Hindlimb muscle (tissue), 1 donor: ENCODE data around the gene CEACAM5. TPM values are rescaled to one million over a fixed set of nuclear protein-coding genes. Genes with fewer than 3 reads are reported as not detected.

ENCODE experiments used
- DNase-seq: peaks from one replicate; pipeline ENCODE4 v3.0.0-alpha.2; 2013
- polyA plus RNA-seq: library from polyadenylated mRNA; unstranded; fragments of 120-200 nt; gene quantifications from one replicate; pipeline ENCODE4 v1.2.1, GENCODE V29; 2013; ENCODE audit not compliant: insufficient read length

CEACAM5 gene
- polyA plus RNA-seq = not detected

DNA sequence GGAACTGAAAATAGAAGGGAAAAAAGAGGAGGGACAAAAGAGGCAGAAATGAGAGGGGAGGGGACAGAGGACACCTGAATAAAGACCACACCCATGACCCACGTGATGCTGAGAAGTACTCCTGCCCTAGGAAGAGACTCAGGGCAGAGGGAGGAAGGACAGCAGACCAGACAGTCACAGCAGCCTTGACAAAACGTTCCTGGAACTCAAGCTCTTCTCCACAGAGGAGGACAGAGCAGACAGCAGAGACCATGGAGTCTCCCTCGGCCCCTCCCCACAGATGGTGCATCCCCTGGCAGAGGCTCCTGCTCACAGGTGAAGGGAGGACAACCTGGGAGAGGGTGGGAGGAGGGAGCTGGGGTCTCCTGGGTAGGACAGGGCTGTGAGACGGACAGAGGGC lies at the start of gene CEACAM5:
Gene CEACAM5, plus strand, starts transcription at position 146 of the 400 bp plus-strand sequence. Its CDS starts 106 bp downstream, at position 252.
- no peak for DNase-seq

DNA sequence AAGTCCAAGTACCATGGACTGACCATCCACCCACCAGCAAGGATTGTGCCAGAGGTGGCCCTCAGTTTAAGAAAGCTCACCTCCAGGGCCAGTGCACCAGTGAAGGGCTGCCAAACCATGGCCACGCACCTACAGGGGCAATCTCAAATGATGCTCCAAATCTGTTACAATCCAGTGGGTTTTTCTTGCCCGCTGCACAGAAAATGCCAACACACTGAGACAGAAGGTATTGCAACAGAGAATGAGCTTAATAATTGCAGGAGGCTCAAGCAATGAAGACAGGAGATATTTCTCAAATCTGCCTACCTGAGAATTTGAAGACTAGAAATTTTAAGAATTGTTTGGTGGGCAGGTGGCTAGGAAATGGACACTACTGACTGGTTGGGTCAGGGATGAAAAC lies 42.4 kb upstream of the CEACAM5 start:
- DNase-seq = no peak

DNA sequence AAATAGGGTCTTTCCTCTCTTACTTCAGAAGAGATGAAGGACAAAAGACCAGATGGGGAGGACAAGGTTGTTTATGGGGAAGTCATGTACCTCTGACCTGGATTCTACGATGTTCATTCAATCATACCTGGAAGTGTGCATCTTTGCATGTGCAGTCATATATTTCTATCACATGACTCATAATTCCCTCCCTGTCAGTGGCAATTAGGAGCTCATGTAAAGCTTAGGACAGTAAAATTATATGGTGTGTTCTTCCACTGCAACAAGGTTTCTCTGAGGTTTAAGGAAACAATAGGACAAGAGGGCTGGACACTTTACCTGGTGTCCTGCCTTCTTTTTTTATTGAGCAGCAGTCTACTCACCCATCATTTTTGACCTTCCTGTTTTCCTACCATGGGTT lies 40.1 kb upstream of the CEACAM5 start:
- no peak for DNase-seq

DNA sequence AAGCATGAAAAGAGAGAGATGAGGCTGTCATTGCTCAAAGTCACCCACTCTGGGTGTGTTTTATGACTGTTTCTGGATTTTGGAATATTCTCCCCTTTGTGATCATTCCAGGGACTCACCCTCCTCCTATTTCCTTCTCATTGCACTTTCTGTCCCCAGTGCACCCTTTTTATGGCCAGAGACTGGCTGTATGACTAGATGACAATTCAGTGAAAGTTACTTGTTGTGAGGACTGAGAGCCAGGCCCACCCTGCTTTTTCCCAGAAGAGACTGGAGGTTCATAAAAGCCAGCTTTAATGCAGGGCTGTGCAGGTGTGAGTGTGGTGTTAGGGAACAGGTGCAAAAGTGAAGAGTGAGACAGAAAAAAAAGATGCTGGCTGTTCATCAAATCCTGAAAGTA lies 37.7 kb upstream of the CEACAM5 start:
- DNase-seq = no peak

DNA sequence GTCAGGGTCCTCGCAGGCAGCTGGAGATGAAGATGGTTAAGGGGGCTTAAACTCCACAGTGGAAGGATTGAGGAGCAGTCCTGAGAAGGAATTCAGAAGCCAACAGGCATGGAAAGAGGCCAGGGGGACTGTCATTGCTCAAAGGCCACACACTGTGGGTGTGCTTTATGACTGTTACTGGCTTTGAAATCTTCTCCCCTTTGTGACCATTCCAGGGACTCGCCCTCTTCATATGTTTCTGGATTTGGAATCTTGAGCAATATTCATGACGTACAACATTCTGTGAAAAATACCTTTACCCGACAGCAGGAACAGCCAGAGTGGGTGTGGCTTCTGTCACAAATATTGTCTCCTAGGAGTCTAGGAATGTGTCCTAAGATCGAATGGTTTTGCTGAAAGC lies 36.9 kb upstream of the CEACAM5 start:
- no peak for DNase-seq

DNA sequence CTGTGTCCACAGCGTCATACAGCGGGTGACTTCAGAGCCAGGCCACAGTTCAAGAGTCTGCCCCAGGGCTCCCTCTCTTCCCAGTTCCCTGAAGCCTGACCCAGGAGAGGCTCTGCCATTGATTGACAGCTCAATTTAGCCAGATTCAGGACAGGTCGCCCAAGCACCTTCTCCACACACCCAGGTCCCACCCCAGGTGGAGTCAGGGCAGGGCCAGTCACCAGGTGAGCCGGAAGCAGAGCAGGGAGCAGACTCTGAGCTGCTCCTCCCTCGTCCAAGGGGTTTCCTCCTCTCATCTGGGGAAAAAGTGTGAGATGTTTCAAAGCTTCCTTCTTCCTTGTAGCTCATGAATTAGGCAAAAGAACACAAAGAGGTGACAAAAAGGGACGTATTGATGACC lies 26.0 kb upstream of the CEACAM5 start:
- no peak for DNase-seq

DNA sequence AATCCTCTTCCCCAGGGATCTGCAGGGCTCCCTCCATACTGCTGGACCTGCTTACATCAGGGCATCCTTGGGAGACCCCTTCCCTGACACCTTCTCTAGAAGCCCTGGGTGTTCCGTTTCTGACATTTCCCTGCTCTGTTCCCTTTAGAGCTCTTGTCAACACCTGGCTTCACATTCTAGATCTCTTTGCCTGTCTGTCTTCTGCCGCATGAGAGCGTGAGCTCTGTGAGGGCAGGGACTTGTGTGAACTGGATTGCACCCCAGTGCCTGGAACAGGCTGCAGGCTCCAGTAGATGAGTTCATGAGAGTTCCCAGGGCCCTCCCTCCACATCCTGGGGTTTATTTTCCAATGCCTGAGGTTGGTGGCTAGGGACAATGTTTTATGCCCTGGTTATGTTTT lies 21.0 kb upstream of the CEACAM5 start:
- no peak for DNase-seq

DNA sequence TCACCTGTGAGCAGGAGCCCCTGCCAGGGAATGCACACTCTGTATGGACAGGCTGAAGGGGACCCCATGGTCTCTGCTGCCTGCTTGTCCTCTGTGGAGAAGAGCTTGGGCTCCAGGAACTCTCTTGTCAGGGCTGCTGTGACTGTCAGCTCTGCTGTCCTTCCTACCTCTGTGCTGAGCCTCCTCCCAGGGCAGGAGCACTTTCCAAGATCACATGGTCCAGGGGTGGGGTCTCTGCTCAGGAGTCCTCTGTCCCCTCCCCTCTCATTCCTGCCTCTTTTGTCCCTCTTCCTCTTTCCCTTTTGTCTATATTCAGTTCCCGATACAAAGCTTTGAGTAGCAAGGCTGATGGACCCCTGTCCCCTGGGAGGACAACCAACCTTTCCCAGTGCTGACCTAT lies 20.3 kb upstream of the CEACAM5 start, which contains the start of gene CEACAM7:
Gene CEACAM7, minus strand, starts transcription at position 173 of the 400 bp plus-strand sequence. Its CDS starts 105 bp downstream, at position 68.
- no peak for DNase-seq

DNA sequence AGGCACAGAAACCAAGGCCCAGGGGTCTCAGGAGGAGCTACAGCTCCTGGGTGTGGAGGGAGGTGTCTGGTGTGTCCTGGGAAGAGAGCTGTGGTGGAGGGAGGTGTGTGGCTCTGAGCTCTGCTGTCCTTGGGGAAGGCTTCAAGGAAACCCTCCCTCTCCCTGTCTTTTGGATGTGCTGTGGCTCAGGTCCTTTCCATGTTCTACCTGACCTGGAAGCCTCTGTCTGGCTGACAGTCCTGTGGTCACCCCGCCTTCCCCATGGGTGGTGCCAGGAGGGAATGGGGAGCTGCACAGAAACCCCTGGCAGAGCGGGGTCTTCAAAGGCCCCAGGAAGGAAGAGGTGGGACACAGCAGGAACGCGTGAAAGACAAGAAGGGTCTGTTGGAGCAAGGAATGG lies 19.7 kb upstream of the CEACAM5 start:
- DNase-seq = no peak

DNA sequence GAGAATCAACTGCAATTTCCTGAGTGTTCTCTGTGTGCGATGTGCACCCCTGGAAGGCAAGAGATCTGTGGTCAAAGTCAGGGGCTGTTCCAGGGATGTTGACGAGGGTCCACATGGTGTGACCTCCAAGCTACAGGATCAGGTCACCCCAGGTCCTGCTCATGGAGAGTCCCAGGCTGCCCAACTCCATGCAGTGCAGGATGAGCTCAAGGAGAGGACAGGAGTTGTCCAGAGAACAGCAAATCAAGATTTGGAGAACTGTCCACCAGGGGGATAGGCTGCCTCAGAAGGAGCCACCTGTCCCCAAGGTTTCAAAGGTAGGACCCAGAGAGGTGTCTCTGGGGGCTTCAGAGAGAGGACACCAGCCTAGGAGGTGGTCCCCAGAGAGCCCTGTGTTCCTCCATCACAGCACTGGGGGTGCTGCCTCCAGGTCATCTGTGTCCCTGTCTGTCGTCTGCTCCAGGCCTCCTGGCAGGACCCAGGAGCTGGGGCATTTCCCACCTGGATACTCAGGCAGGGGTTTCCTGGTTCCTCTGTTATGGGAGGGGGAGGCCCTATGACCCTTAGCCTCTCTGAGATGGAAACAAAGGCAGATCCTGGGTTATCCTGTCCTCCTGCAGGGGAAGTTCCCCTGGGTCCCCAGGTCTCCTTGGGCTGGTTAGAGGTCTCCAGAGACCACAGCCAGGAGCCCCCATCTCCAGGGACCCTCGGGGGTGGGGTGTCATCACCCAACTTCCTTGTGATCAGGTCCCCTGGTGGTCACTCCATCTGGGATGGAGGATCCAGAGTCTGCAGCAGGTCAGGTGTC lies 18.2 kb upstream of the CEACAM5 start:
- DNase-seq = no peak

DNA sequence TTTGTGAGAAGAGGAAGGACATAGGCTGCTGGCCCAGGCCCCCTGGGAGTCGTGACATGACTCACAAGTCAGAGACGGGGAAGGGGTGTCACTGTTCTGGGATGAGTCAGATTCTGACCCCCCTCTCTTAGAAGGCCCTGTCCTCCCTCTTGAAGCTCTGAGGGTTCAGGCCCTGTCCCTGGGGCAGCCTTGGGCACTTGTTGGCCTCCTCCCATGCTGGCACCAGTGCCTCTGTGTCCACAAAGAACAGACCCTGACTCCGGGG lies 17.7 kb upstream of the CEACAM5 start:
- no peak for DNase-seq

DNA sequence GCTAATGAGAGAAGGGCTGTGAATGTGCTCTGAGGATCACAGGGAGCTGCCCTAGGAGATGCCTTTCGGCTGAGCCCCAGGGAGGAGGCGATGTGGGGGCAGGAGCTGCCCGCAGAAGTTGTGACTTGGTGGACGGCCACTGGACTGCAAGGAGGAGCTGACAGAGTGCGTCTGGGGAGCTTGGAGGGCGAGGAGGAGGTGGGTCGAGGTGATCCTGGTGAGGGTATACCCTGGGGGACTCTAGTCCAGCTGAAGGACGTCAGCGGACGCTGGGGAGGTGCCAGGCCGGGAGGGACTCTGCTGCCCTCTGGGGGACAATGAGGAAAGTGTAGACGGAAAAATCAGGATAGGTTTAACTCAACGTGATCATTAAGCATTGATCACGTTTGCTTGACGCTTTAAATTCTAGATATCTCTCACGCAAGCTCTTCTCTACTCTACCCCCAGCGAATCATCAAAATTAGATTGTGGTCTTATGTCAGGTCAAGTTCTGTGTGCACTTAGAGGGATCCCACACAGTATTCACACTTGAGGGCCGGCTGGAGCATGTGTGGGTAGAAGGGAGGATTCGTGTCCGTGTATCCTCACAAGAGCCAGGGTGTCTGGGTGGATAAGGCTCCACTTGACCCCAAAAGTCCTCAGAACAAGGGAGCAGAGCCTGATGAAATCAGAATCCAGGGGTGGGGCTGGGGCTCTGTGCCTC lies 17.0 kb upstream of the CEACAM5 start:
- no peak for DNase-seq

DNA sequence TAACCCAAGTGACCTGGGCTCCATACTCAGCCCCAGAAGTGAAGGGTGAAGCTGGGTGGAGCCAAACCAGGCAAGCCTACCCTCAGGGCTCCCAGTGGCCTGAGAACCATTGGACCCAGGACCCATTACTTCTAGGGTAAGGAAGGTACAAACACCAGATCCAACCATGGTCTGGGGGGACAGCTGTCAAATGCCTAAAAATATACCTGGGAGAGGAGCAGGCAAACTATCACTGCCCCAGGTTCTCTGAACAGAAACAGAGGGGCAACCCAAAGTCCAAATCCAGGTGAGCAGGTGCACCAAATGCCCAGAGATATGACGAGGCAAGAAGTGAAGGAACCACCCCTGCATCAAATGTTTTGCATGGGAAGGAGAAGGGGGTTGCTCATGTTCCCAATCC lies 14.2 kb upstream of the CEACAM5 start:
- no peak for DNase-seq

DNA sequence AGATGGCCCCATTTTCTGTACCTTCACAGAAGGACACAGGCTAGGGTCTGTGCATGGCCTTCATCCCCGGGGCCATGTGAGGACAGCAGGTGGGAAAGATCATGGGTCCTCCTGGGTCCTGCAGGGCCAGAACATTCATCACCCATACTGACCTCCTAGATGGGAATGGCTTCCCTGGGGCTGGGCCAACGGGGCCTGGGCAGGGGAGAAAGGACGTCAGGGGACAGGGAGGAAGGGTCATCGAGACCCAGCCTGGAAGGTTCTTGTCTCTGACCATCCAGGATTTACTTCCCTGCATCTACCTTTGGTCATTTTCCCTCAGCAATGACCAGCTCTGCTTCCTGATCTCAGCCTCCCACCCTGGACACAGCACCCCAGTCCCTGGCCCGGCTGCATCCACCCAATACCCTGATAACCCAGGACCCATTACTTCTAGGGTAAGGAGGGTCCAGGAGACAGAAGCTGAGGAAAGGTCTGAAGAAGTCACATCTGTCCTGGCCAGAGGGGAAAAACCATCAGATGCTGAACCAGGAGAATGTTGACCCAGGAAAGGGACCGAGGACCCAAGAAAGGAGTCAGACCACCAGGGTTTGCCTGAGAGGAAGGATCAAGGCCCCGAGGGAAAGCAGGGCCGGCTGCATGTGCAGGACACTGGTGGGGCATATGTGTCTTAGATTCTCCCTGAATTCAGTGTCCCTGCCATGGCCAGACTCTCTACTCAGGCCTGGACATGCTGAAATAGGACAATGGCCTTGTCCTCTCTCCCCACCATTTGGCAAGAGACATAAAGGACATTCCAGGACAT lies 13.4 kb upstream of the CEACAM5 start:
- DNase-seq = no peak

DNA sequence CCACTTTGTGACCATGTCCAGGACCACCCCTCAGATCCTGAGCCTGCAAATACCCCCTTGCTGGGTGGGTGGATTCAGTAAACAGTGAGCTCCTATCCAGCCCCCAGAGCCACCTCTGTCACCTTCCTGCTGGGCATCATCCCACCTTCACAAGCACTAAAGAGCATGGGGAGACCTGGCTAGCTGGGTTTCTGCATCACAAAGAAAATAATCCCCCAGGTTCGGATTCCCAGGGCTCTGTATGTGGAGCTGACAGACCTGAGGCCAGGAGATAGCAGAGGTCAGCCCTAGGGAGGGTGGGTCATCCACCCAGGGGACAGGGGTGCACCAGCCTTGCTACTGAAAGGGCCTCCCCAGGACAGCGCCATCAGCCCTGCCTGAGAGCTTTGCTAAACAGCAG lies 12.7 kb upstream of the CEACAM5 start:
- DNase-seq = no peak

DNA sequence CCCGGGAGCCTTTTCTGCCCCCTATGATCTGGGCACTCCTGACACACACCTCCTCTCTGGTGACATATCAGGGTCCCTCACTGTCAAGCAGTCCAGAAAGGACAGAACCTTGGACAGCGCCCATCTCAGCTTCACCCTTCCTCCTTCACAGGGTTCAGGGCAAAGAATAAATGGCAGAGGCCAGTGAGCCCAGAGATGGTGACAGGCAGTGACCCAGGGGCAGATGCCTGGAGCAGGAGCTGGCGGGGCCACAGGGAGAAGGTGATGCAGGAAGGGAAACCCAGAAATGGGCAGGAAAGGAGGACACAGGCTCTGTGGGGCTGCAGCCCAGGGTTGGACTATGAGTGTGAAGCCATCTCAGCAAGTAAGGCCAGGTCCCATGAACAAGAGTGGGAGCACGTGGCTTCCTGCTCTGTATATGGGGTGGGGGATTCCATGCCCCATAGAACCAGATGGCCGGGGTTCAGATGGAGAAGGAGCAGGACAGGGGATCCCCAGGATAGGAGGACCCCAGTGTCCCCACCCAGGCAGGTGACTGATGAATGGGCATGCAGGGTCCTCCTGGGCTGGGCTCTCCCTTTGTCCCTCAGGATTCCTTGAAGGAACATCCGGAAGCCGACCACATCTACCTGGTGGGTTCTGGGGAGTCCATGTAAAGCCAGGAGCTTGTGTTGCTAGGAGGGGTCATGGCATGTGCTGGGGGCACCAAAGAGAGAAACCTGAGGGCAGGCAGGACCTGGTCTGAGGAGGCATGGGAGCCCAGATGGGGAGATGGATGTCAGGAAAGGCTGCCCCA lies 11.8 kb upstream of the CEACAM5 start:
- DNase-seq = no peak

DNA sequence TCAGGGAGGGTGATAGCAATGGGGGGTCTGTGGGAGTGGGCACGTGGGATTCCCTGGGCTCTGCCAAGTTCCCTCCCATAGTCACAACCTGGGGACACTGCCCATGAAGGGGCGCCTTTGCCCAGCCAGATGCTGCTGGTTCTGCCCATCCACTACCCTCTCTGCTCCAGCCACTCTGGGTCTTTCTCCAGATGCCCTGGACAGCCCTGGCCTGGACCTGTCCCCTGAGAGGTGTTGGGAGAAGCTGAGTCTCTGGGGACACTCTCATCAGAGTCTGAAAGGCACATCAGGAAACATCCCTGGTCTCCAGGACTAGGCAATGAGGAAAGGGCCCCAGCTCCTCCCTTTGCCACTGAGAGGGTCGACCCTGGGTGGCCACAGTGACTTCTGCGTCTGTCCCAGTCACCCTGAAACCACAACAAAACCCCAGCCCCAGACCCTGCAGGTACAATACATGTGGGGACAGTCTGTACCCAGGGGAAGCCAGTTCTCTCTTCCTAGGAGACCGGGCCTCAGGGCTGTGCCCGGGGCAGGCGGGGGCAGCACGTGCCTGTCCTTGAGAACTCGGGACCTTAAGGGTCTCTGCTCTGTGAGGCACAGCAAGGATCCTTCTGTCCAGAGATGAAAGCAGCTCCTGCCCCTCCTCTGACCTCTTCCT lies 11.1 kb upstream of the CEACAM5 start:
- no peak for DNase-seq

DNA sequence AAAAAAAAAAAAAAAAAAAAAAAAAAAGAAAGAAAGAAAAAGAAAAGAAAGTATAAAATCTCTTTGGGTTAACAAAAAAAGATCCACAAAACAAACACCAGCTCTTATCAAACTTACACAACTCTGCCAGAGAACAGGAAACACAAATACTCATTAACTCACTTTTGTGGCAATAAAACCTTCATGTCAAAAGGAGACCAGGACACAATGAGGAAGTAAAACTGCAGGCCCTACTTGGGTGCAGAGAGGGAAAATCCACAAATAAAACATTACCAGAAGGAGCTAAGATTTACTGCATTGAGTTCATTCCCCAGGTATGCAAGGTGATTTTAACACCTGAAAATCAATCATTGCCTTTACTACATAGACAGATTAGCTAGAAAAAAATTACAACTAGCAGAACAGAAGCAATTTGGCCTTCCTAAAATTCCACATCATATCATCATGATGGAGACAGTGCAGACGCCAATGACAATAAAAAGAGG lies 9.6 kb upstream of the CEACAM5 start:
- DNase-seq = no peak

DNA sequence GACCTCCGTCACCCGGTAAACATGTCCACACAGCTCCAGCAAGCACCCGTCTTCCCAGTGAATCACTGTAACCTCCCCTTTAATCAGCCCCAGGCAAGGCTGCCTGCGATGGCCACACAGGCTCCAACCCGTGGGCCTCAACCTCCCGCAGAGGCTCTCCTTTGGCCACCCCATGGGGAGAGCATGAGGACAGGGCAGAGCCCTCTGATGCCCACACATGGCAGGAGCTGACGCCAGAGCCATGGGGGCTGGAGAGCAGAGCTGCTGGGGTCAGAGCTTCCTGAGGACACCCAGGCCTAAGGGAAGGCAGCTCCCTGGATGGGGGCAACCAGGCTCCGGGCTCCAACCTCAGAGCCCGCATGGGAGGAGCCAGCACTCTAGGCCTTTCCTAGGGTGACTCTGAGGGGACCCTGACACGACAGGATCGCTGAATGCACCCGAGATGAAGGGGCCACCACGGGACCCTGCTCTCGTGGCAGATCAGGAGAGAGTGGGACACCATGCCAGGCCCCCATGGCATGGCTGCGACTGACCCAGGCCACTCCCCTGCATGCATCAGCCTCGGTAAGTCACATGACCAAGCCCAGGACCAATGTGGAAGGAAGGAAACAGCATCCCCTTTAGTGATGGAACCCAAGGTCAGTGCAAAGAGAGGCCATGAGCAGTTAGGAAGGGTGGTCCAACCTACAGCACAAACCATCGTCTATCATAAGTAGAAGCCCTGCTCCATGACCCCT lies 9.0 kb upstream of the CEACAM5 start:
- DNase-seq = no peak

DNA sequence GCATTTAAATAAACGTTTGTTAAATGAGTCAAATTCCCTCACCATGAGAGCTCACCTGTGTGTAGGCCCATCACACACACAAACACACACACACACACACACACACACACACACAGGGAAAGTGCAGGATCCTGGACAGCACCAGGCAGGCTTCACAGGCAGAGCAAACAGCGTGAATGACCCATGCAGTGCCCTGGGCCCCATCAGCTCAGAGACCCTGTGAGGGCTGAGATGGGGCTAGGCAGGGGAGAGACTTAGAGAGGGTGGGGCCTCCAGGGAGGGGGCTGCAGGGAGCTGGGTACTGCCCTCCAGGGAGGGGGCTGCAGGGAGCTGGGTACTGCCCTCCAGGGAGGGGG lies 8.5 kb upstream of the CEACAM5 start:
- DNase-seq = no peak
